DMS153 treated with DMSO at 0.1 percent for 48 hours (cell line): ENCODE measurements around the gene TUT4.
A peak's percentile ranks its signal among the peaks of the same experiment; 100 is the strongest.

Source experiments
- DNase-seq: peaks from one replicate; lab custom pipeline; 2025; ENCODE audit not compliant: unreplicated experiment; lab: John Stamatoyannopoulos, UW

TUT4 gene

GRCh38 chr1:52413410-52413989, 139.4 kb downstream of the TUT4 start:
- DNase-seq: no peak

DNA sequence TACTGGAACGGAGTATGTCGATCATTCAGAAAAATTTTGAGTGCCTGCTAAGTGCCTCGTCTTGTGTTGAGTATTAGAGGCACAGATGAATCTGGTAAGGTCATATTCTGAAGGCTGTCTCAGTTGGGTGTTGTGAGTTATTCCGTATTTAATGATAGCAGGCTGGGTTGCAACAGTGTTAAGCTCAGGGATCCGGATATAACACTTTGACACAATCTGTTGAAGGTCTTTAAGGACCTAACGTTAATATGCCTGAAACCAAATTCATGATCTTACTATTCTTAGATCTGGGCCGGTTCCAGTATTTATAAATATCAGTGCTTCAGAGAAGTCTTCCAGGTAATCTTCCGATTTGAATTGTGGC, 147.9 kb downstream of the TUT4 start:
- no peak for DNase-seq

GRCh38 chr1:52404116-52404974, 148.5 kb downstream of the TUT4 start, which contains the start of the genes ORC1 and PRPF38A:
Gene ORC1 (minus strand): TSS chr1:52404423. CDS start chr1:52402223, 2,200 bp downstream.
Gene PRPF38A (plus strand): TSS chr1:52404602. CDS start chr1:52404750, 148 bp downstream.
- DNase-seq: peak; percentile 93

GRCh38 chr1:52403566-52404115, 149.3 kb downstream of the TUT4 start:
- peak; percentile 58 for DNase-seq

DNA sequence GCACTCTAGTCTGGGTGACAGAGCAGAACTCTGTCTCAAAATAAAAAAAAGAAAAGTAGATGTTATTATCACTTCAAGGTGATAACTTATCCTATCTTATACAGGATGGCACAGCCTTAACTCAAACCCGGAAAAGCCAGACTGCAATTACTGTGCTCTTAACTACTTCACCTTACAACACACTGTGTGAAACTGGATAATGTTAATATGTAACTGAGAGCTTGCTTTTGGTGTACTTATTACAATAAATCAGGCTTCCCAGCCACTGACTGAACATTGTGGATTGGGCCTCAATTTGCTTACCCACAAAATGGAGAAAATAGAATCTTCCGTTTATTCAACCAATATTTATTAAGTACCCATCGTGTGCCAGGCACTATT, 150.0 kb downstream of the TUT4 start:
- no peak for DNase-seq

DNA sequence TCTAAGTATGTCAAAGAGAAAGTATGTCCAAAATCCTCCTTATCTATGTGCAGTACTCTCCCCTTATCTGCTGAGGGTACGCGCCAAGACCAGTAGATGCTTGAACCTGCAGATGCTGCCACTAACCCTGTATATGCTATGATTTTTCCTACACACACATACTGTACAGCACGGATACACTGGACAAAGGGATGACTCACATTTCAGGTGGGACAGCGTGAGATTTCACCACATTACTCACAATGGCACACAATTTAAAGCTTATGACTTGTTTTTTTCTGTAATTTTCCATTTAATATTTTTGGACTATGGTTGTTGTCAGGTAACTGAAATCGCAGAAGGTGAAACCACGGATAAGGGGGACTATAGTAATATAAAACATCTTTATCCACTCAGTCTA, 152.8 kb downstream of the TUT4 start:
- no peak for DNase-seq

DNA sequence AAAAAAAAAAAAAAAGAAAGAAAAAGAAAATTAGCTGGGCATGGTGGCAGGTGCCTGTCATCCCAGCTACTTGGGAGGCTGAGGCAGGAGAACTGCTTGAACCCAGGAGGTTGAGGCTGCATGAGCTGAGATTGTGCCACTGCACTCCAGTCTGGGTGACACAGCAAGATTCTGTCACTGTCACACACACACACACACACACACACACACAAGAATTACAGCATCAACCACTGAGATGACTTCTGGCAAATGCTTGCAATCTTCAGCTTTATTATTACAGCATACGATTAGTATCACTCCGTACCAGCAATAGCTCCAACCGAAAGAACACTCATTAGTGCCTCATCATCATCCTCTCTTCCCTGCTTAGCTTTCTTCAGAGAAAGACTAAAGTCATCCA, 153.3 kb downstream of the TUT4 start:
- no peak for DNase-seq

GRCh38 chr1:52393174-52393573, 159.7 kb downstream of the TUT4 start:
- DNase-seq: no peak

GRCh38 chr1:52386458-52386857, 166.4 kb downstream of the TUT4 start:
- no peak for DNase-seq

DNA sequence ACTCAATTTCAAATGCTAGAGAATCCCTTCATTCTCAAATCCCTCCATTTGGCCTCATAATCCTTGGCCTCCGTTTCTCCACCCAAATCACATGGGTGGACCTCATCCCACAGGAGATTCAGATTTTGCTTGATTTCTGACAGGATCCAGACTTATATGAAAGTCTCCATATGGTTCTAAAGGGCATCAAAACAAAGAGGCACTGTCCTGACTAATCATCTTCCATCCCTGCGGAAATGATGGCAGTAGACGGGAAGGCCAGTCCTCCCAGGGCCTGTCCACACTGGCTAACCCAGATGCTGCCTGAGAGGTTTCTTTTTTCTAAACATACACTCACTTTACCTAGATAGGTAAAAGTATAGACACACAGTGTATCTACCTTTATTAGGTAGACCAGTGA, 167.5 kb downstream of the TUT4 start:
- no peak for DNase-seq
